NCI-H128 (cell line): ENCODE results near the gene PPP2R5C.
A peak's percentile ranks its signal among the peaks of the same experiment; 100 is the strongest.
"Not testable (repeated sequence)": the region's sequence is repeated elsewhere in the genome, so short reads cannot be mapped to it uniquely, and the experiment has no call there.

ENCODE experiments used
- DNase-seq: peaks from one replicate; lab custom pipeline; 2025; ENCODE audit not compliant: unreplicated experiment; lab: John Stamatoyannopoulos, UW

PPP2R5C gene

DNA sequence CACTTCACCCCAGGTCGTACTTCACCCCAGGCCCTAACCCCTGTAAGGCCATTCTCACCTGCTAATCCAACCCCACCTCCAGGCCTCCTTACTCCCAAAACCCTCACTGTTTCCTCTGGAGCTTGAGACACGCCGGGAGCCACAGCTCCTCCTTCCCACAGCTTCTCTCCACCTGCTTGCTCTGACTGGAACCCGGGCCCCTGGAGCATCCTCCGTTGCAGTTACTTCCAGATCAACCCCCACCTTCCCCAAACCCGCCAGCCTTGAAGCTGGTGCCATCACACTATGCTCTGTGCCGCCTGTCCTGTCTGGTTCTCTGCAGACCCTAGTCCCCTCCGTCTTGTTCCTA, 34.6 kb upstream of the PPP2R5C start:
- DNase-seq = no peak

DNA sequence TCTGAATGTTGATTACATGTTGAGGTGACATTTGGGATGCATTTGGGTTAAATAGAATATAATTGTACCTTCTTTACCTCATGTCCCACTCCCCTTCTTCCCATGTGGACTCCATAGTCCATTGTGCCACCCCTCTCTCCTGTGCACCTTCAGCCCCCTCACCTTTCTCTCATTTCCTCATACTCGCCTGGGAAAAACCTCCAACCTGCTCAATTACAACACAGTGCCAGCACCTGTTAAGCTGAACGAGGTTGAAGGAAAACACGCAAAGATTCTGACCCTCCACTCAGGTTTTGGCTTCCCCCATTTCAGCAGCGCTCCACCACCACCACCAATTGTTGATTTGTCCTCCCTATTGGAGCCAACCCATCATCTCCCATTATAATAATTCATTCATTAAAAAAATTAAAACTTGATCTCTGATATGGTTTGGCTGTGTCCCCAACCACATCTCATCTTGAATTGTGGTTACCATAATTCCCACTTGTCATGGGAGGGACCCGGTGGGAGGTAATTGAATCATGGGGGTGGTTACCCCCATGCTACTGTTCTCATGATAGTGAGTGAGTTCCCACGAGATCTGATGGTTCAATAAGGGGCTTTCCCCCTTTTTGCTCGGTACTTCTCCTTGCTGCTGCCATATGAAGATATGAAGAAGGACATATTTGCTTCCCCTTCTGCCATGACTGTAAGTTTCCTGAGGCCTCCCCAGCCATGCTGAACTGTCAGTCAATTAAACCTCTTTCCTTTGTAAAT, 33.7 kb upstream of the PPP2R5C start:
- DNase-seq = no peak

DNA sequence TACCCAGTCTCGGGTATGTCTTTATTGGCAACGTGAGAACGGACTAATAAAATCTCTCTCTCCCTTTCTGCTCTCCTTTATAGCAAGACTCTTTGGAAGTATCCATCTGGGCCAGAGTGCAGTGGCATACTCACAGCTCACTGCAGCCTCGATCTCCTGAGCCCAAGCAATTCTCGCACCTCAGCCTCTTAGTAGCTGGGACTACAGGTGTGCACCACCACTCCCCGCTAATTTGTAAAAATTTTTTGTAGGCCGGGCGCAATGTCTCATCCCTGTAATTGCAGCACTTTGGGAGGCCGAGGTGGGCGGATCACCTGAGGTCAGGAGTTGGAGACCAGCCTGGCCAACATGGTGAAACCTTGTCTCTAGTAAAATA, 33.2 kb upstream of the PPP2R5C start:
- DNase-seq = no peak

- DNase-seq = no peak
Observed at GRCh38 chr14:101729382-101729781, 32.1 kb upstream of the PPP2R5C start.

GRCh38 chr14:101730157-101730556, 31.4 kb upstream of the PPP2R5C start:
- not testable (repeated sequence) for DNase-seq

GRCh38 chr14:101730626-101731186, 30.8 kb upstream of the PPP2R5C start:
- DNase-seq = no peak

GRCh38 chr14:101731187-101732080, 30.1 kb upstream of the PPP2R5C start:
- DNase-seq = peak; percentile 23

DNA sequence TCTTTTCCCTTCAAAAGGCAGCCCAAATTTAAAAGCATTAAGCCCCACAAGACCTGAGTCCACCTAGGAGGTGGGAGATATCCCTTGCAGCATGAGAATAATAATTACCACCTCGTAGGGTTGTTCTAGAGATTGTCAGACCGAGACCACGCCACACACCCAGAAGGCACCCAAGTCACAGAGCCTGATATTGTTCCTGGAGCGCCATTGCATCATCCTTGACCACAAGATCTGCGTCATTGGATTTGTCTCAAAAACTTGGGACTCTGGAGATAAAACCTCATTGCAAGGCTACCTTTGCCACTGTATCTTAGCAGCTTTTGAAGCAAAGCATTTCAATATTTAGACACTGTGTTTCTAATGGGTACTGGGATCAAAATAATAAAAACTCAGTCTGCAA, 29.4 kb upstream of the PPP2R5C start:
- no peak for DNase-seq

GRCh38 chr14:101733211-101733610, 28.3 kb upstream of the PPP2R5C start:
- DNase-seq = no peak

- no peak for DNase-seq
Observed at GRCh38 chr14:101734246-101734847, 27.2 kb upstream of the PPP2R5C start.

DNA sequence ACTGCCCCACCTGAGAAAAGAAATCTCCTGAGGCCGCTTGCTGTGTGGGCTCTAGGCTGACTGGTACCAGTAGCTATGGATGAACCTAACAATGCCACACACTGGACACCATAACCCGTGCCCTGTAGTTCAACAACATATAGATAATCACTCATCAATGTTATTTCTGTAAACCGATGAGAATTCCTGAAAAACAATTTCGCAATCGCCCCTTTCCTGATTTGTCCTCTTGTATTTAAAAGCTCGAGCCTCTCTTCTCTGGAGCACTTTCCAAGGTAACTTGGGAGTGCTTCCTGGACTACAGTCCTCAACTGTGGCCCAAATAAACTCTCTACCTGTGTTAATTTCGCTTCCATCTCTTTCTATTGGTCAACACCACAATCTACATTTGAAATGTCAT, 26.1 kb upstream of the PPP2R5C start:
- DNase-seq = no peak

- DNase-seq = no peak
Observed at GRCh38 chr14:101736071-101736470, 25.4 kb upstream of the PPP2R5C start.

DNA sequence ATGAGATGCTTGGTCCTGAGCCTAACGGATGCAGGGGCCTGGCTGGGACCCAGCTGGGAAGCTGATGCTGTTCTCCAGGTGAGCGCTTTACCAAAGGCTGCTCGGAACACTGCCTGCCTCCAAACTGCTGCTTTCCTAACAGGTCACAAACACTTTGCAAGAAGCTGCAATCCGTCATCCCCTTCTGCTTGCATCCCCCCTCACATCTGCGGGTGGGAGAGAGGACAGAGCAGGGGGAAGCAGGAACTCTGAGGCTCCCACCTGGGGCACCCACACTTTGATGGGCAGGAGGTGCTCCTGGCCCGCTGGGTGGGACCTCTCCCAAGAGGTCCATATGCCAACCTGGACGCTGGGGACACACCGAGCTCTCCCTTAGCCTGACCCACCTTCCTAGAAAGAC, 24.9 kb upstream of the PPP2R5C start:
- DNase-seq = no peak

GRCh38 chr14:101737414-101738339, 23.8 kb upstream of the PPP2R5C start:
- DNase-seq = no peak

DNA sequence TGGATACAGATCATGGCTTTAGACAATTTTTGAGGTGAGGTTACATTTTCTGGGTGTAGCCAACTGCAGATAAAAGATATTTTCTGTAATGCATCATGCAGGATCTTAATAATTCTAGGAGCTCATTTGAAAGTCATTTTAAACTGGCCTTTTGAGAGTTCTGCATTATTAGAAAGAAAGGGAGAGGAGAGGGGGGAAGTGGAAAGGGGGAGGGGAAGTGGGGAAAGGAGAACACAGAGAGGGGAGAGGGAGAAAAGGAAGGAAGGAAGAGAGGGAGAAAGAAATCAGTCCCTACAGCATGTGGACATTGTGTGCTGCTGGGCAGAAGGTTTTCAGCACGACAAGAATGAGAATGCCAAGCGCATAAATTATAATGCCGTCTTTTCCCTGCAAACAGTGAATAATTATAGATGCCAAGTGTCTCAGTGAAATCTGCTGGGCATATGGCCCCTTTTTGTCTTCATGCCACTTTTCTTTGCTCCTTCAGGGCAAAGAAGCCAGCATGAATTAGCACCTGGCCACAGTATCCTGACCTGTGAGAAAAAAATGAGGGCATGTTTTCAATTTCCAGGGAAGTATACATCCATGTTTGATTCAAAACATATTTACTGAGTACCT, 22.7 kb upstream of the PPP2R5C start:
- no peak for DNase-seq

DNA sequence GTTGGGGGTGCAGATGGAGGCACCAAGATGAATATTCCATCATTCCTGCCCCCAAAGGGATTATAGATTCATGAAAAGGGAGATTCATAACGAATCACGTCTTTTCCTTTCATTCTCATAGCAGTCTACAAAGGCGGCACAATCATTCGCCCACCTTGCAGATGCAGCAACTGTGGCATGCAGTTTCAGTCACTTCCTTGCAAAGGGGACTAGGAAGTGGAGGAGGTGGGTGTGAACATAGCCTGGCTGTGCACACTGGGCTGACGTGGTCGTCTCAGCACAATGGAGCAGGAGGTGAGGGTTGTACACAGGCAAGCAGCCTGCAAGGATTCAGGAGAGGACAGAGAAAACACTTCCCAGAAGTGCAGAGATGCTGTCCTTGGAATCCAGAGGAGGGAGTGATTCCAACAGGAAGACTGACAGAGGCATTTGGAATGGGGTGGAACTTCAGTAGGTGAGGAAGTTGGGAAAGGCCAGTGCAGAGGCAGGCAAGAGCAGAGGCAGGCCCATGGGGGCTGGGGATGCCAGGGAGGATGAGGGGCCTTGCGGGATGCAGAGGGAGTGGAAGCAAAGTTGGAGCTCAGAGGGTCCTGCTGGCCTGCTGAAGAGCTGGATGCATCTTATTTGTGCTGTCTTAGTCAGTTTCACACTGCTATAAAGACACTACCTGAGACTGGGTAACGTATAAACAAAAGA, 21.9 kb upstream of the PPP2R5C start:
- no peak for DNase-seq

DNA sequence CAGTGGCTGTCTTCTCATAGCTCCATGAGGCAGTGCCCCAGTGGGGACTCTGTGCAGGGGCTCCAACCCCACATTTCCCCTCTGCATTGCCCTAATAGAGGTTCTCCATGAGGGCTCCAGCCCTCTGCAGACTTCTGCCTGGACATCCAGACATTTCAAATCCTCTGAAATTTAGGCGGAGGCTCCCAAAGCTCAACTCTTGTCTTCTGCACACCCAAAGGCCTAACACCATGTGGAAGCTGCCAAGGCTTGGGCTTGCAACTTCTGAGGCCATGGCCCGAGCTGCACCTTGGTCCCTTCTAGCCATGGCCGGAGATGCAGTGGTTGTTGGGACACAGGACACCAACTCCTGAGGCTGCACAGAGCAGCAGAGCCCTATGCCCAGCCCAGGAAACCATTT, 20.5 kb upstream of the PPP2R5C start:
- no peak for DNase-seq

GRCh38 chr14:101743701-101744100, 17.8 kb upstream of the PPP2R5C start:
- no peak for DNase-seq

DNA sequence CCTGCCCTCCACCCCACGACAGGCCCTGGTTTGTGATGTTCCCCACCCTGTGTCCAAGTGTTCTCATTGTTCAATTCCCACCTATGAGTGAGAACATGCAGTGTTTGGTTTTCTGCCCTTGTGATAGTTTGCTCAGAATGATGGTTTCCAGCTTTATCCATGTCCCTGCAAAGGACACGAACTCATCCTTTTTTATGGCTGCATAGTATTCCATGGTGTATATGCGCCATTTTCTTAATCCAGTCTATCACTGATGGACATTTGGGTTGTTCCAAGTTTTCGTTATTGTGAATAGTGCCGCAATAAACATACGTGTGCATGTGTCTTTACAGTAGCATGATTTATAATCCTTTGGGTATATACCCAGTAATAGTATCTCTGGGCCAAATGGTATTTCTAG, 17.1 kb upstream of the PPP2R5C start:
- DNase-seq = not testable (repeated sequence)

GRCh38 chr14:101749756-101750155, 11.8 kb upstream of the PPP2R5C start:
- DNase-seq = not testable (repeated sequence)
